ENCODE measurements around the gene PKN2. TPM values are rescaled to one million over a fixed set of nuclear protein-coding genes. Genes with fewer than 3 reads are reported as not detected.

Gene PKN2
- total RNA-seq, 1 donor from 2014 or later, result 29.8 TPM

GRCh38 chr1:88726697-88727096, 42.6 kb downstream of the PKN2 start:
- no peaks in the 10 kb centered on the region for H3K27me3 Mint-ChIP-seq (ENCODE audit: low read depth)
- H3K27ac Mint-ChIP-seq (ENCODE audit: unreplicated experiment), result no peak overlapping the region
- no peaks in the 10 kb centered on the region for H3K36me3 Mint-ChIP-seq (ENCODE audit: low read depth)
- H3K4me1 Mint-ChIP-seq (ENCODE audit: low read depth), result peaks cover 43% of the 10 kb centered on the region
- no peak for TF ChIP-seq CTCF (IDR thresholded peaks at IDR 0.05)
- DNase-seq (ENCODE audit: low spot score), result no peak
- H3K4me3 Mint-ChIP-seq (ENCODE audit: unreplicated experiment), result no peak overlapping the region
- no peaks in the 10 kb centered on the region for H3K9me3 Mint-ChIP-seq (ENCODE audit: low read depth)

- no peak overlapping the region for H3K27ac Mint-ChIP-seq (ENCODE audit: unreplicated experiment)
Observed at GRCh38 chr1:88727205-88727604, 43.1 kb downstream of the PKN2 start.

GRCh38 chr1:88729297-88729696, 45.2 kb downstream of the PKN2 start:
- DNase-seq (ENCODE audit: low spot score), result no peak
- Mint-ChIP-seq H3K27me3 (ENCODE audit: low read depth) (no peaks in the 10 kb centered on the region), H3K4me3 (ENCODE audit: unreplicated experiment) (no peak overlapping the region), H3K27ac (ENCODE audit: unreplicated experiment) (no peak overlapping the region), H3K4me1 (ENCODE audit: low read depth) (peaks cover 50% of the 10 kb centered on the region), H3K36me3 (ENCODE audit: low read depth) (no peaks in the 10 kb centered on the region), H3K9me3 (ENCODE audit: low read depth) (no peaks in the 10 kb centered on the region)
- no peak for TF ChIP-seq CTCF (IDR thresholded peaks at IDR 0.05)

More at GRCh38 chr1:88727205-88727604, 43.1 kb downstream of the PKN2 start:
- Mint-ChIP-seq H3K4me1 (ENCODE audit: low read depth) (peaks cover 48% of the 10 kb centered on the region), H3K9me3 (ENCODE audit: low read depth) (no peaks in the 10 kb centered on the region), H3K27me3 (ENCODE audit: low read depth) (no peaks in the 10 kb centered on the region), H3K4me3 (ENCODE audit: unreplicated experiment) (no peak overlapping the region), H3K36me3 (ENCODE audit: low read depth) (no peaks in the 10 kb centered on the region)
- TF ChIP-seq CTCF (IDR thresholded peaks at IDR 0.05), result no peak
- no peak for DNase-seq (ENCODE audit: low spot score)

- Mint-ChIP-seq H3K4me3 (ENCODE audit: unreplicated experiment) (no peak overlapping the region), H3K36me3 (ENCODE audit: low read depth) (no peaks in the 10 kb centered on the region), H3K4me1 (ENCODE audit: low read depth) (peaks cover 50% of the 10 kb centered on the region), H3K27ac (ENCODE audit: unreplicated experiment) (peak overlapping the region; percentile 45), H3K27me3 (ENCODE audit: low read depth) (no peaks in the 10 kb centered on the region), H3K9me3 (ENCODE audit: low read depth) (peaks cover 3% of the 10 kb centered on the region)
- DNase-seq (ENCODE audit: low spot score), result no peak
- TF ChIP-seq CTCF (IDR thresholded peaks at IDR 0.05), result no peak
Observed at GRCh38 chr1:88730132-88730675, 46.1 kb downstream of the PKN2 start.

GRCh38 chr1:88730995-88731394, 46.9 kb downstream of the PKN2 start:
- Mint-ChIP-seq H3K27ac (ENCODE audit: unreplicated experiment) (peak overlapping the region; percentile 94), H3K36me3 (ENCODE audit: low read depth) (peaks cover 5% of the 10 kb centered on the region), H3K4me1 (ENCODE audit: low read depth) (peaks cover 46% of the 10 kb centered on the region), H3K9me3 (ENCODE audit: low read depth) (peaks cover 11% of the 10 kb centered on the region), H3K4me3 (ENCODE audit: unreplicated experiment) (peak overlapping the region; percentile 57), H3K27me3 (ENCODE audit: low read depth) (no peaks in the 10 kb centered on the region)
- no peak for TF ChIP-seq CTCF (IDR thresholded peaks at IDR 0.05)
- DNase-seq (ENCODE audit: low spot score), result no peak
